NCI-H69 (cell line): Measurements from ENCODE around the gene BDH1.
A peak's percentile ranks its signal among the peaks of the same experiment; 100 is the strongest.
"Not testable (repeated sequence)": the region's sequence is repeated elsewhere in the genome, so short reads cannot be mapped to it uniquely, and the experiment has no call there.

Experiments
- DNase-seq: peaks from one replicate; lab custom pipeline; 2025; lab: John Stamatoyannopoulos, UW

The BDH1 gene, protein sequence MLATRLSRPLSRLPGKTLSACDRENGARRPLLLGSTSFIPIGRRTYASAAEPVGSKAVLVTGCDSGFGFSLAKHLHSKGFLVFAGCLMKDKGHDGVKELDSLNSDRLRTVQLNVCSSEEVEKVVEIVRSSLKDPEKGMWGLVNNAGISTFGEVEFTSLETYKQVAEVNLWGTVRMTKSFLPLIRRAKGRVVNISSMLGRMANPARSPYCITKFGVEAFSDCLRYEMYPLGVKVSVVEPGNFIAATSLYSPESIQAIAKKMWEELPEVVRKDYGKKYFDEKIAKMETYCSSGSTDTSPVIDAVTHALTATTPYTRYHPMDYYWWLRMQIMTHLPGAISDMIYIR

DNA sequence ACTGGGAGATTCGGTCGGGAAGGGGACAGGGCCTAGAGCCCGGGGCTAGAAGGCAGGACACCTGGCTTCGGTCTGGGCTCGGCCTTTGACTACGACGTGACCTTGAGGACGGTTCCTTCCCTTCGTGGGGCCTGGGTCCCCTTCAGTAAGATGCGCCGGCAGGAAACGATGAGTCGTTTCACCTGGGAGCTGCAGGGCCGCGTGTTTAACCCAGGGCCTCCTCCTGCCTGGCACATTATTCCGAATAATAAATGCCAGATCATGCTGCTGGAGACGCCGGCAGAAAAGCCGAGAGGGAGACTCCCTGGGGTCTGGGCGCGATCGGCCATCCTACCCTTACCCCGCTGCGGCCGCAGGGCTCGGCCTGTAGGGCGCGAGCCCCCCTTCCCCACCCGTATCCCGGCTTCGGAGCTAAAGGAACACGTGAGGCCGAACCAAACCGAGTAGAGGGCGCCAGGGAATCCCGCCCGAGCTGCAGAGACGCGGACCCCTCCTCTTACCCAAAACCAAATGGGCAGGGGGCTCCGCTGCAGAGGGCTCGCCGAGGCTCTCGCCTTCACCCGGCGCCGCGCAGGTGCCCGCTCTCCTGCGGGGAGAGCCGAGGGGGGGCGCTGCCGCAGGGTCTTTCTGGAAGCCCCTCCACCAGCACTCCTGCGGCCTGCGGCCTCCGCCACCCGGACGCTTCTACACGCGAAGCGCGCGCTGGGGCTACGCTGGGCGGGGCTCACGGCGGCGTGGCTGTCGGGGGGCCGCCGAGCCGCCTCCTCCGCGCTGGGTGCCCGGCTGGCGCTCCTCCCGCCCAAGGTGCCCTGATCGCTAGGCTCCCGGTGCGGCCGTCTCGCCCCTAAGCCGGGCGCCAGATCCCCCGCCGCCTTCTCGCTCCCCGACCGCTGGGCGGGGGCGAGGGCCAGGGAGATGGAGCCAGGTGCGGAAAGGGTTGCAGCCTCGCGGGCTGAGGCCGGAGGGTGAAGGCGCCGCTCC, at the start of gene BDH1:
TSS of gene BDH1 (minus strand) at position 688 of the 981 bp plus-strand sequence. CDS start 9,525 bp downstream, outside the sequence.
- DNase-seq: peak; percentile 84

DNA sequence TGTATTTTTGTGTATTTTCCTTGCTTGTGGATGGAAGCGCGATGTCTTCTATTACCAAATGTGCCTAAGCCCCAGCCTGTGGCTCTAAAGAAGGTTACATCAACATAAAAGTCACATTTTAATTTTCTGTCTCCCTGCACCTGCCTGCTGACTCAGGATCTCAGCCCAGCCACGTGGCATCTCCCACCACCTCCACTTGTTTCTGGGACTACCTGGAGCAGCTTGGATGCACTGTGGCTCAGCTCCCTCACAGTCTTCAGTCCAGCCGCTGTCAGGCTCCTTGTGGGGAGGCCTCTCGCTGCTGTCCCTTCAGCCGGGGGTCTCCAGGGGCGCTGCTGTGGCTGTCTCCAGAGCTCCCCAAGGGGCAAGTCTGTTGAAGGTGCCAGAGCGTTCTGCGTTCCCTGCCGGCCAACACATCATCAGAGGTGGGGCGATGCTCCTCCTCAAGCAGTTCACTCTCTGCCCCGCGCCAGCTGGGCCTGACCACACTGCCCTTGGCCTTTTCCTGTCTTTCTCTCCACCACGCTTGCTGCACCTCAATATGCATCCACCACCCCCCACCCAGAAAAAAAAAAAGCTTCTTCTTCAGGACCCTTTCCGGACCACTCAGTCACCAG, 47.7 kb upstream of the BDH1 start:
- no peak for DNase-seq

DNA sequence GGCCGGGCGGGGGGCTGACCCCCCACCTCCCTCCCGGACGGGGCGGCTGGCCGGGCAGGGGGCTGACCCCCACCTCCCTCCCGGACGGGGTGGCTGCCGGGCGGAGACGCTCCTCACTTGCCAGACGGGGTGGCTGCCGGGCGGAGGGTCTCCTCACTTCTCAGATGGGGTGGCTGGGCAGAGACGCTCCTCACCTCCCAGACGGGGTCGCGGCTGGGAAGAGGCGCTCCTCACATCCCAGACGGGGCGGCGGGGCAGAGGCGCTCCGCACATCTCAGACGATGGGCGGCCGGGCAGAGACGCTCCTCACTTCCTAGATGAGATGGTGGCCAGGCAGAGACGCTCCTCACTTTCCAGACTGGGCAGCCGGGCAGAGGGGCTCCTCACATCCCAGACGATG, 46.6 kb upstream of the BDH1 start:
- not testable (repeated sequence) for DNase-seq

DNA sequence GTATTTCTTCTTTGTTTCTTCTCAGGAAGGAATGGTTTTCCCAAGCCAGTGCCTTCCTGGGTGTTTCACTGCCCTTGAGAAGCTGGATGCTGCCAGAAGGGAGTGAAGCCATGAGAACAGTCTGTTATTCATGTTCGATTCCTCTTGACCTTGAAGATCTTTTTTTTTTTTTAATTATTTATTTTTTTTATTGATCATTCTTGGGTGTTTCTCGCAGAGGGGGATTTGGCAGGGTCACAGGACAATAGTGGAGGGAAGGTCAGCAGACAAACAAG, 45.7 kb upstream of the BDH1 start:
- DNase-seq: not testable (repeated sequence)

DNA sequence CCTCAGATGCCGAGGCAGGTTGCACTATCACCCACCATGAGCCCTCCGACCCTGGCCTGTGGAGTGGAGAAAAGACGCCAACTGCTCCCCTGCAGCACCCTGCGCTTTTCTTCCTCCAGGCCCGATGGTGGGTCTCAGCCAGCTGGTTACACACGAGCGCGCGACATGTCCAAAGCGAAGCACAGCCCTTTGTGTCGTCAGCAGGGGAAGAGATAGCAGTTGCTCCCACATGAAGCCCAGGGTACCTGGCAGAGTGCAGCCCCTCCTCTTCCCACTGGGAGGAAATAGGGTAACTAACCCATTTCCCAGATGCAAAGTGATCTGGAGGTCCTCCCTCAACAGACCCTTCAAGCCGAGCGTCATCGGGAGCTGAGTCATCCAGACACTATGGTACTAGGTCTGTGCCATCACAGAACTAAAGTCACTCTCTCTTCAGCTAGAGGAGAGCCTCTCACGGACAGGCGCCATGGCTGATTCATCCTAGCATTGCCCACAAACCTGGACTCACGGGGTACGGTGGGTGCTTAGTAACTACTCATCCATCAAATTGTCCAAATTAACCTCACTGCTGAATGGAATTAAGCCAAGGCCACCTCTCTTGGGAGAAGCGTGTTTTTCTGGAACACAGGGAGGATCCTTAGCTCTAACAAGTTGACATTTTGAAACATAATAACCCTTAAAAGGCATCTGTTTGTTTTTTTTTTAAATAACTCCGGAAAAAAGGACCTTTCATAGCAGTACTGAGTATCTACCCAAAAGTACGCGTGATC, 45.2 kb upstream of the BDH1 start:
- DNase-seq: no peak

DNA sequence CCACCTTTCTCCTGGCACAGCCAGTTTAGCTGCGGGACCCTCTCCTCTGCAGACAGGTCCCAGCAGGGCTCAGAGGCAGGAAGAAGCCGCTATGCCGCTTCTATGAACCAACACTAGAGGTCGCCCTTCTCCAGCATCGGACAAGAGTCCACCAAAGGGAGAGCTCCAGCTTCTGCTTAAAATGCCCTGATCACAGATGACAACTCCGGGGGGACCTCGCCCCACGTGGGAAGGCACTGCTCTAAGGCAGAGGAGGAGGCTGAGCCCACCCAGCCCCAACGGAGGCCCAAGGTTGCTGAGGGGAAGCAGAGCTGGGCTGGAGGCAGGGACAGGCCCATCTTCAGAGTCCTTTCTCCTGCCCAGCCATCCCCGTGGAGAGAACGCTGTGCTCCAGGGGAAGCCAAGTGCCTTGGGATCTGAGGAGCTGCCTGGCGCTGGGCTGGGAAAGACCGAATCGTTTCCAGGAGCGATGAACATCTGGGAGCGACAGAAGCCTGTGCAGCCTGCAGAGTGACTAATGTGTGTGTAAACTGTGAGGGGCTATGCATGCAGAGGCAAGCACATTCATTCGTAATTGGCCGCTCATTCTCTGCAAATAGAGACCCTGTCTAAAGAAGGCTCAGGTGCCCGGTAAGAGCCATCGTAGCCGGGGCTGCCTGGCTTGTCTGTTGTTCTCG, 43.5 kb upstream of the BDH1 start:
- no peak for DNase-seq

DNA sequence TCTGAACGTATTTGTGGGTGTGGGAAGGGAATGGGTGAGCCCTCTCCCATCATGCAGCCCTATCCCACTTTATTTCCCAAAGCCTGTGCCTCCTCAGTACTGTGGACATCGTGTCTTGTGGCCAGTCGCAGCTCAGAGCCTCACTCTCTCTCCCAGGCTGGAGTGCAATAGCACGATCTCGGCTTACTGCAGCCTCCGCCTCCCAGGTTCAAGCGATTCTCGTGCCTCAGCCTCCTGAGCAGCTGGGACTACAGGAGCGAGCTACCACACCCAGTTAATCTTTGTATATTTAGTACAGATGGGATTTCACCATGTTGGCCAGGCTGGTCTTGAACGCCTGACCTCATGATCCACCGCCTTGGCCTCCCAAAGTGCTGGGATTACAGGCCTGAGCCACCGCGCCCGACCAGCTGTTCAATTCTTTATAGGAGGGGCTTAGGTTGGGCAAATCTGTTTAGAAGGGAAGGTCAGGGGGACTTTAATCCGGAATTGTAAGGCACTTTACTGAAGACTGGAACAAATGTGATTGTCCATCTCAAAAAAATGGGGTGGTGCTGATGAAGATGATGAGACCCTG, 42.7 kb upstream of the BDH1 start:
- DNase-seq: no peak

DNA sequence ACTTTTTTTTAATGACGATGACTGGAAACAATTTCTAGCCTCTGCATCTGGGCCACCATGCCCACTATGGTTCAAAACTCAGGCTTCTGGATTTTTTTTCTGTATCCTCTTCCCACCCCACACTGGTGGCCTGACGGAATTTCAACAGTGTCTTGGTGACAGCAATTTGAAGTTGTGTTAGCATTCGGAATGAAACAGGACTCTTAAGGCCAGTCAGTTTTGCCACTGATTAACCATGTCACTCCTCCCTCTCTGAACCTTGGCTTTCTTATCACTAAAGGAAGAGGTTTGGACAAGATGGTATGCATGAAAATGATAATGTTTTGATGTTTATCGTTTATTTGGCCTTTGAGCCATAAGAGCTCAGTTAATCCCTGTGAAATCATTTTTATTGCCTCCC, 41.6 kb upstream of the BDH1 start:
- DNase-seq: no peak

DNA sequence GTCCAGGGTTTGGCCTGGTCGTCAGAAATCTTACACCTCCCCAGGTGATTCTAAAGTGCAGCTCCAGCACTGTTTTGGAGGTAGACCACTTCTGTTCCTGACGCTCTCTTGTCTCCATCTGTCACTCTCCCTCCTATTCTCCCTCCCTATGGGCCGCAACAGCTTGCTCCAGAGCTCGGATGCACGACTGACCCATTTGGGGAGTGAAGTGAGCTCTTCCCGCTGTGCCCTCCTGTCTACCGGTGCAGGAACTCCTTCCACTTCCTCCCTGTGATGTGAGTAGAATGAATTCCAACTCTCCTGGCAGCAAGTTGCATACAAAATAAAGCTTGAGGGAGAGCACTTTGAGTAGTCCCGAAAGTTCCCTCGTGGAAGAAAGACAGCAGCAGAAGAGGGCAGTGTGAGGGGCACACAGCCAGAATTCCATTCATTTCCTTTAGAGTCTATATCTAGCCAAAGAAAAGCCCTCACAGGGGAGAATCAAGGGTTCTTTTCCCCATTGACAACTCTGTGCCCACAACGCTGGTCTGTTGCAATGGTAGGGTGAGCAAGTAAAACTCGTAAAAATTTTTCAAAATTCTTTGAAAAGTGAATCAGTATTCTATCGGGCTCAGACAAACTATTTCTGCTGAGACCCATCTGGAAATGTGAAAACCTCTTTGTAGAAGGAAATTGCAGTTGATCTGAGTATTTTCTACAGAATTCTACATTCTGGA, 39.9 kb upstream of the BDH1 start:
- peak; percentile 31 for DNase-seq

DNA sequence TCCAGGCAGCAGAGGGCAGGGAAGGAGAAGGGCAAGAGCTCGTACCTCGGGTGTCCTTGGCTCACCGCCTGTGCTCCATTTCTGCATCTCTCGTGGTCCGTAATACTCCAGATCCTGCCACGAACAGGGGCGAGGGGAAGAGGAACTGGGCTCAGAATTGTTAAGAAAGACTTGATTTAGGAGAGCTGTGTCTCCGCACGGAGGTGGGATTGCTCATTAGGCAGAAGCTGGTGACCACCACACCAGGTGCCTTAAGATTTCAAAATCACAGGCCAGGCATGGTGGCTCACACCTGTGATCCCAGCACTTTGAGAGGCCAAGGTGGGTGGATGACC, 37.2 kb upstream of the BDH1 start:
- DNase-seq: no peak

DNA sequence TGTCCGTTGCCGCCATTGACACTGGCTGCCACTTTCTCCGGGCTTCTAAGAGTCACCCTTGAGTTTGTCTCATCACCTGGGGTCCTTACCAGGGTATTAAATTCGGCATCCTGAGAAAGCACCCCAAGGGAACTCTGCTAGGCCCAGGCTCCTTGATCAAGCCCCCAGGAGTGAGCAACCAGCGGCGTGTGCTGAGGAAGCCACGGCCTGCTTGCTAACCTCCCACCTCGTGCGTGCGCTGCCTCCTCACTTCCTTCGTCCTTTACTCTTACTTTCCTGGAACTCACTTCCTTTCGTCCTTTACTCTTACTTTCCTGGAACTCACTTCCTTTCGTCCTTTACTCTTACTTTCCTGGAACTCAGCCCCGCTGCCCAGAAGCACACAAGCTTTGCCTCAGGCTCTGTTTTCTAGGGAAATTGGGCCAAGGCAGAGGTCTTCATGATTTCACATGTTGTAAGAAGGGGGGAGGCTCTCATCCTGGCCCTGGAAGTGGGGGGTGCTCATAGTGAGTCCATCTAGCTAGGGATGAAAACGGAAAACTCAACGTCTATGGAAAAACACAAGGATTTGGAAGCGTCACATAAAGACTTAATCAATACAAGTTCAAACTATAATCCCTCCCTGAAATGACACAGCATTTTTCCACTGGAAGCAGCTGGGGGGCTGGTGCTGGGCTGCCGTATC, 36.7 kb upstream of the BDH1 start:
- no peak for DNase-seq

DNA sequence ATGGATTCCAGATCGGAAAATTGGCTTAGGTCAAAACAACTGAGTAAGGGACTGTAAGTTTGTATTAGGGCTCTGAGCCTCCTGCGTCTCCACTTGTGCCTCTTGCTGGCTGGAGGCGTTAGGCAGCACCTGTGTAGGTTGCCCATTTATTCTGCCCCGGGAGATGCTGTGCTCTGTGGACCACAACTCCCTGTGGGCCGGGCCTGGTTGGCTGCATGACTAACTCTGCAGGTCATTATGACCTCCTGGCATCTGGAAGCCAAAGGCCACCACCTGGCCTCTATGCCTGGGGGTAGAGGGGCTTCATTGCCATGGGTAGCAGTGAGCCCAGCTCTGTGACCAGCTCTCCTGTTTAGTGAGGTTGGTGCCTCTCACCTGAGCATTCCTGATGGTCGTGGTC, 36.0 kb upstream of the BDH1 start:
- DNase-seq: no peak

DNA sequence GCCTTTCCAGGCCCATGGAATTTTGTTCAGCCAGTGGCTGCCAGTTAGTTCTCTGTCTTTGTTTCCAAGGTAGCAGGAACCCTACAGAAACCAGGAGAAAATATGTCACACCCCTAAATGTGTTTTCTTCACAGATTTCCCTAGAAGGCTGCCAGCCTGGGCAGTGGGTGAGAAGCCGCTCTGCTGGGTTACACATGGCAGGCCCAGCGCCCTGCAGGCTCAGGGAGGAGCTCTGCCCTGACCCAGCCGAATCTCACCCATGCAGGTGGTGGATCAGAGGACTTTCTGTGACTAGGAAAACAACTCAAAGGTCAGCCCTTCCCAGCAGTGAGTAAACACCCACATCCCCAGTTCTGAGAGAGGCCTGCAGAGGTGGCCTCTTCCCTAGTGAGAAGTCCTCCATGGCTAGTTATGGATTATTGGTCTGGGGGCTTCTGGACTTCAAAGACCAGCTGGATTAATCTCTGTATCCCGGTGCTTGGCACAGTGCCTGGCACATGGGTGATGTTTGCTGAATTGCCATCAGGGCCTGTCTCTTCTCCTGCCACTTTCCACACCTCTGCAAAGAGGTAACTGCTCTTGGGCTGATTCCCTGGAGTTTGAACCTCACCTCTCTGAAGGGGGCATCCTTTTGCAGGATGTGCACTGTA, 34.7 kb upstream of the BDH1 start:
- peak; percentile 25 for DNase-seq

DNA sequence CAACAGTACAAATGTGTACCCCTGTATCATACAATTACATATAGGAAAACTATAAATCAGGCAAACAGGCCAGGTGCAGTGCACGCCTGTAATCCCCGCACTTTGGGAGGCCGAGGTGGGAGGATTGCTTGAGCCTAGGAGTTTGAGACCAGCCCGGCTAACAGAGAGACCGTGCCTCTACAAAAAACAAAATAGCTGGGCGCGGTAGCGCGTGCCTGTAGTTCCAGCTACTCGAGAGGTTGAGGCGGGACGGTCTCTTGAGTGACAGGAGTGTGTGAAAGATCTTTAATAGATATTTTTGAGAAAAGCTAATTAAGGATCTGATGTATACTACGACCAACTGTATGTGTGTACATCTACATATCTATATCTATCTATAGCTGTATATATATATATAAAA, 33.8 kb upstream of the BDH1 start:
- no peak for DNase-seq

DNA sequence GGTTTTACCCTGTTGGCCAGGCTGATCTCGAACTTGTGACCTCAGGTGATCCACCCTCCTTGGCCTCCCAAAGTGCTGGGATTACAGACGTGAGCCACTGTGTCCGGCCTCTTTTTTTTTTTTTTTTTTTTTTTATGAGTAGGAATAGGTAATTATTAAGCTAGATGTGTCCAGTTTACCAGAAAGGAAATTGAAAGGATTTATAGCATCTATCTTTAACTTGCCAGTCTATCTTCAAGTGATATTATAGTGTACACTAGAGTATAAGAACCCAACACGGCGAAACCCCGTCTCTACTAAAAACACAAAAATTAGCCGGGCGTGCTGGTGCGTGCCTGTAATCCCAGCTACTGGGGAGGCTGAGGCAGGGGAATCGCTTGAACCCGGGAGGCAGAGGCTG, 31.0 kb upstream of the BDH1 start:
- DNase-seq: not testable (repeated sequence)

DNA sequence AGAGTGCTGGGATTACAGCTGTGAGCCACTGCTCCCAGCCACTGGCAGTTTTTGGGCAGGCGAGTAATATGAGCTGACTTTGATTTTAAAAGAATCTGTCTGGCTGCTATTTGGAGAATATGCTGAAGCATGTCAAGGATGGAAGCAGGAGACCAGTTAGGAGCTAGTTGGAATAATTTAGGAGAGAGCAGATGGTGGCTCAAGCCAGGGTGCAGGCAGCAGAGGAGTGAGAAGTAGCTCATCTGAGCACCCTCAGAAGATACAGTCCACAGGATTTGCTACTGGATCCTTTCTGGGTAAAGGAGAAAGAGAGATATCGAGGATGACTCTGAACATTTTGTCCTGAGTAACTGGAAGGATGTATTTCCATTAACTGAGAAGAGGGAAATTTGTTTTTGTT, 30.4 kb upstream of the BDH1 start:
- no peak for DNase-seq

DNA sequence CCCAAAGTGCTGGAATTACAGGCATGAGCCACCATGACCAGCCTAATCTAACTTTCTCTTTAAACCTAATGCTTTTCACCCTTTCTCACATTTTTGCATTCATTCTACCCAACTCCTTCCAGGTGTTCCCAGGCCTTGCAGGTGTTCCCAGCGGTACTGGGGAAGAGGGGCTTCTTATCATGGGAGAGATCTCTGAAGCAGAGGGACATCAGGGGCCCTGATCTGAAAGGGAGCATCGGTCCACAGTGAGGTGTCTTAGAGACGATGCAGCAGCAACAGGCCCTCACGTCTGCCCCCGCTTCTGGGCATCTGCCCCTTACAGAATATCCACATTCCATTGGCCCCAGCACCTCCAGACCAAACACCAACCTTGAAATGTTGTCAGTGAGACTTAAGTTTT, 29.0 kb upstream of the BDH1 start:
- DNase-seq: no peak

DNA sequence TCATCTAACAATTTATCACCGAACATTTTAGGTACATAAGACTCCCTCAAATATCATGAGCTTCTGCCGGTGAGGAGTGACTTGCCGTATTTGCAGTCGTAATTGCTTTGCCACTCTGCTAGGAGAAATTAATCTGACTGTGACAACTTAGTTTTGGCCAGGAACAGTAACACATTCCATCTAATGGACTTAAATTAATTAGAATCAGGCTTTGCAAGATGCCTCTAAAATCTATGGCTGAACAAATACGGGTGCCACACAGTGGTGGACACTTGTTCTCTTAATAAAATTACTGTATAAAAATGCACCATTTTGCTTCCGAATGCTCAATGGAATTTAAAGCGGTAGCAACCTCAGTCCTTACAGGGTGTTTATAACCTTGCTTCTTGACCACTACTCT, 27.6 kb upstream of the BDH1 start:
- no peak for DNase-seq

DNA sequence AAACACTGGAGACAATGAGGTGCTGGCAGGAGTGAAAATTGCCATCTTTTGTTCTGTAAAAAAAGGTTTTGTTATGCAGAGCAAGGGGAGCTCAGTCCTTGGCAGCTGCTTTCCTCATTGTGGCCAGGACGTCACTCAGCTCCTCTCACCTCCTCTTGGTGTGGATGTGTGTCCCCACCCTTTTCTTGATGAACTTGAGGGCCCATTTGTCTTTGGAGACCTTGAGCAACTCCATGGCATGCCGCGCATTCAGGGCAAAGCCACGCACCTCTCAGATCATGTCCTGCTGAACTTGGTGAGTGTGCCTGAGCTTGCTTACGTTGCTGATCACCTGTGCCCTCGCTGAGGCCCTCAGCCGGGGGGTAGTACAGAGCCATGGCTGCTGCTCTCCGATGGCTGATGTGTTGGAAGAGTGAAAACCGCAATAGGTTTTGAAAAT, 24.5 kb upstream of the BDH1 start:
- no peak for DNase-seq

DNA sequence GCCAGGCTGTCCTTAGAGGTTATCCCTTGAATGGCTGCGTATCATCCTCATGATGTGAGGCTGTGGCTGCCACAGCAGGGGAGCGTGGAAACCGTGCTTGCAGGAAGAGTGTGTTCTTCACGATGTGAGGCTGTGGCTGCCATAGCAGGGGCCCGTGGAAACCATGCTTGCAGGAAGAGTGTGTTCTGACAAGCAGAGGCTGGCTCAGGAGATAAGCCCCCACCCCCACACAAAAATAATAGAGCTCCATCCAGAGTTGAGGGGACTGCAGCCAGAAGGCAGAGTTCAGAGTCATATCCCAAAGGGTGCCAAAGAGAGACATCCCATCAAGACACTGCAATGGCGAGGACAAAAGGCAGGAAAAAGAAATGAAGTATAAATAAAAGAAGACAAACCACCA, 22.6 kb upstream of the BDH1 start:
- DNase-seq: no peak
